ENCODE data around the gene SETD2. TPM values are rescaled to one million over a fixed set of nuclear protein-coding genes. Genes with fewer than 3 reads are reported as not detected.

The SETD2 gene
- total and polyA plus RNA-seq, 2 experiments from 2014 or later: 16.7 to 45.2 TPM

GRCh38 chr3:47204875-47205274 is 41.0 kb upstream of the SETD2 start (continued):
- no peak for TF ChIP-seq POLR2AphosphoS5 (IDR thresholded peaks at IDR 0.05; ENCODE audit: low read depth)
- TF ChIP-seq JUNB (IDR thresholded peaks at IDR 0.05; ENCODE audit: unreplicated experiment): no peak
- TF ChIP-seq EZH2phosphoT487 (IDR thresholded peaks at IDR 0.05; ENCODE audit: unreplicated experiment): no peak

GRCh38 chr3:47202542-47202941 is 38.6 kb upstream of the SETD2 start:
- no peak overlapping the region for H3K4me3 Mint-ChIP-seq

GRCh38 chr3:47197287-47197686 is 33.4 kb upstream of the SETD2 start:
- ATAC-seq (no peak), DNase-seq (ENCODE audit: low spot score) (no peak)
- Histone ChIP-seq H3K4me2 (no peak overlapping the region), H4K20me1 (replicated peaks; ENCODE audit: insufficient read depth) (no peaks in the 10 kb centered on the region), H3F3A (replicated peaks; ENCODE audit: low read depth) (no peaks in the 10 kb centered on the region), H3K9me2 (ENCODE audit: insufficient read depth) (no peaks in the 10 kb centered on the region), H2AFZ (no peak overlapping the region), H3K27ac (ENCODE audit: low read depth) (no peak overlapping the region), H3K79me2 (replicated peaks; ENCODE audit: insufficient read depth) (no peaks in the 10 kb centered on the region), H3K27me3 (ENCODE audit: insufficient read depth) (no peaks in the 10 kb centered on the region), H3K36me3 (ENCODE audit: insufficient read depth) (no peaks in the 10 kb centered on the region), H3K4me1 (ENCODE audit: insufficient read depth) (no peaks in the 10 kb centered on the region), H3K4me3 (no peak overlapping the region)
- no peak overlapping the region for H3K27ac Mint-ChIP-seq
- no peak overlapping the region for H3K4me3 Mint-ChIP-seq
- peaks cover 3% of the 10 kb centered on the region; the same call in 1 of the 3 replicates for H3K36me3 Mint-ChIP-seq (ENCODE audit: low read depth)
- H3K9me3 Mint-ChIP-seq: no peaks in the 10 kb centered on the region
- H3K4me1 Mint-ChIP-seq: no peaks in the 10 kb centered on the region
- H3K27me3 Mint-ChIP-seq (ENCODE audit: insufficient read depth, low read depth, poor library complexity): peaks cover 3% of the 10 kb centered on the region
- TF ChIP-seq NANOG (IDR thresholded peaks at IDR 0.05; ENCODE audit: borderline replicate concordance) (no peak), ZNF114 (CRISPR knock-in tag; IDR thresholded peaks at IDR 0.05) (no peak), JUNB (IDR thresholded peaks at IDR 0.05; ENCODE audit: unreplicated experiment) (no peak), EZH2 (IDR thresholded peaks at IDR 0.05; ENCODE audit: low read depth, unreplicated experiment) (no peak), EZH2phosphoT487 (IDR thresholded peaks at IDR 0.05; ENCODE audit: unreplicated experiment) (no peak), ZNF331 (CRISPR knock-in tag; IDR thresholded peaks at IDR 0.05; ENCODE audit: low read depth) (no peak), STAT1 (IDR thresholded peaks at IDR 0.05; ENCODE audit: unreplicated experiment) (no peak), CREB1 (CRISPR knock-in tag; IDR thresholded peaks at IDR 0.05; ENCODE audit: low read depth) (no peak), ETS1 (IDR thresholded peaks at IDR 0.05) (no peak), CTCF (conservative IDR thresholded peaks at IDR 0.05; ENCODE audit: low read depth in 2 of 2) (no peak)

More at GRCh38 chr3:47202542-47202941, 38.6 kb upstream of the SETD2 start:
- Histone ChIP-seq H3K36me3 (ENCODE audit: insufficient read depth) (no peaks in the 10 kb centered on the region), H4K20me1 (replicated peaks; ENCODE audit: insufficient read depth) (no peaks in the 10 kb centered on the region), H3K27me3 (ENCODE audit: insufficient read depth) (no peaks in the 10 kb centered on the region), H3K79me2 (replicated peaks; ENCODE audit: insufficient read depth) (no peaks in the 10 kb centered on the region), H3K4me1 (ENCODE audit: insufficient read depth) (no peaks in the 10 kb centered on the region), H3K27ac (ENCODE audit: low read depth) (no peak overlapping the region), H3K4me2 (no peak overlapping the region), H3K9me2 (ENCODE audit: insufficient read depth) (no peaks in the 10 kb centered on the region), H3F3A (replicated peaks; ENCODE audit: low read depth) (no peaks in the 10 kb centered on the region), H3K4me3 (no peak overlapping the region), H2AFZ (no peak overlapping the region)
- H3K27me3 Mint-ChIP-seq (ENCODE audit: insufficient read depth, low read depth, poor library complexity): peaks cover 3% of the 10 kb centered on the region
- H3K9me3 Mint-ChIP-seq: no peaks in the 10 kb centered on the region
- no peak overlapping the region for H3K27ac Mint-ChIP-seq
- no peak for ATAC-seq
- H3K4me1 Mint-ChIP-seq: no peaks in the 10 kb centered on the region
- TF ChIP-seq ETS1 (IDR thresholded peaks at IDR 0.05): no peak
- no peak for TF ChIP-seq STAT1 (IDR thresholded peaks at IDR 0.05; ENCODE audit: unreplicated experiment)
- no peaks in the 10 kb centered on the region for H3K36me3 Mint-ChIP-seq (ENCODE audit: low read depth)
- no peak for DNase-seq (ENCODE audit: low spot score)

Data from GM23338 (cell line).